Psoas muscle (tissue), 8 donors: ENCODE data around the gene MYO3B. TPM values are rescaled to one million over a fixed set of nuclear protein-coding genes. Genes with fewer than 3 reads are reported as not detected.

ENCODE experiments used
- ATAC-seq, 4 donors: fragments of 200-7000 bp; cut with Tn5 transposase; one replicate each; pipeline ENCODE4 v1.9.1; 2020; ENCODE audit warnings: moderate library complexity in 3 of 4, mild to moderate bottlenecking in 2 of 4
- DNase-seq, 2 donors: peaks; one replicate each; pipeline ENCODE4 v3.0.0-alpha.2; 2020
- H3K27ac ChIP-seq: fragments of 200-600 bp; one replicate; pipeline ENCODE4 v1.8.0; 2022
- H3K27me3 ChIP-seq, 3 donors: fragments of 200-600 bp in 1 of 3; one replicate each; pipeline versions ENCODE4 v1.6.1 to v1.8.0; 2013 to 2022; ENCODE audit warnings: low read length in 2 of 3, mild to moderate bottlenecking in 2 of 3, moderate library complexity in 1 of 3; ENCODE audit not compliant: insufficient read depth in 3 of 3
- H3K36me3 ChIP-seq, 2 donors: fragments of 200-600 bp in 1 of 2; one replicate each; pipeline versions ENCODE4 v1.6.1 to v1.8.0; 2013 to 2022; ENCODE audit warnings: low read depth in 1 of 2, mild to moderate bottlenecking in 1 of 2, moderate library complexity in 1 of 2; ENCODE audit not compliant: insufficient read depth in 1 of 2
- H3K4me1 ChIP-seq: fragments of 200-600 bp; one replicate; pipeline ENCODE4 v1.8.0; 2022
- H3K4me3 ChIP-seq: fragments of 200-600 bp; one replicate; pipeline ENCODE4 v1.8.0; 2022; ENCODE audit warnings: mild to moderate bottlenecking
- H3K9me3 ChIP-seq: fragments of 200-600 bp; one replicate; pipeline ENCODE4 v1.8.0; 2022
- CTCF ChIP-seq: fragments of 200-600 bp; IDR thresholded peaks from one replicate; pipeline ENCODE4 v1.8.0; 2022; ENCODE audit warnings: antibody characterized with exemption
- WGBS, 3 donors: extraction: QIAGEN DNeasy Blood & Tissue Kit; methylation state at CpG; one replicate each; pipeline versions ENCODE4 v1.1.6 to v1.1.7; 2013; 5-methylcytosine and 5-hydroxymethylcytosine counted together
- intact Hi-C, 2 donors: fragments of 100-400 bp; cut with DNase I; formaldehyde crosslinking; loops; one replicate each; pipeline versions ENCODE4 v1.11.0 to v1.14.2; 2022
- polyA plus RNA-seq, 3 donors: library from polyadenylated mRNA; stranded (reverse); fragments of 200-250 nt; gene quantifications; one replicate each; pipeline ENCODE4 v1.2.3, GENCODE V29; 2013
- total RNA-seq, 4 donors: library from RNA; stranded (reverse); fragmentation: NEBNext Ultra II Directional in 2 of 4; extraction: Animal tissue kit (Norgen Biotek cat#: 25700) in 2 of 4; gene quantifications; one replicate each; pipeline versions ENCODE4 v1.2.1 to v1.2.4, GENCODE V29; 2021 to 2023
- donor health status: healthy with polysubstance abuse.
- donor health status: DM: no; HTN: no; CAD: no; lungs with moderate emphysema.
- donor health status: Bipolar disorder and iron deficiency.
- donor health status: healthy.
- donor health status: DM: yes; HTN: yes; CAD: no.
- donor health status: DM: no; HTN: no; CAD: no.
- donor health status: DM: no; HTN: no; CAD: no.
- donor health status: DM: yes; HTN: yes; CAD: no.

The MYO3B gene
- total and polyA plus RNA-seq, 7 donors: 0.04 to 0.32 TPM; not detected in 5

- intact Hi-C loops: no loop called here
- no peaks in the 10 kb centered on the region for H3K9me3 ChIP-seq
- H3K27ac ChIP-seq: no peak overlapping the region
- WGBS, 3 donors: 56 to 69% (median 60%) methylated on average over 7 of the region's 7 CpGs
- H3K4me3 ChIP-seq: no peak overlapping the region
- no peaks in the 10 kb centered on the region for H3K36me3 ChIP-seq
- TF ChIP-seq CTCF: no peak
- H3K27me3 ChIP-seq: no peaks in the 10 kb centered on the region
- DNase-seq: no peak
- ATAC-seq: no peak
- H3K4me1 ChIP-seq: no peaks in the 10 kb centered on the region
Observed at GRCh38 chr2:170142502-170142901, 35.4 kb upstream of the MYO3B start.

- no peak for TF ChIP-seq CTCF
- H3K4me3 ChIP-seq: no peak overlapping the region
- H3K27ac ChIP-seq: no peak overlapping the region
- ATAC-seq (no peak), DNase-seq (no peak)
- H3K9me3 ChIP-seq: no peaks in the 10 kb centered on the region
- no peaks in the 10 kb centered on the region for H3K36me3 ChIP-seq
- H3K4me1 ChIP-seq: no peaks in the 10 kb centered on the region
- no peaks in the 10 kb centered on the region for H3K27me3 ChIP-seq
- intact Hi-C loops: no loop called here
- 84 to 89% (median 86%) methylated on average over 4 of the region's 4 CpGs for WGBS, 3 donors
Observed at GRCh38 chr2:170143045-170143717, 34.8 kb upstream of the MYO3B start.

GRCh38 chr2:170144761-170145160 lies 33.2 kb upstream of the MYO3B start:
- H3K4me3 ChIP-seq: no peak overlapping the region
- no peak overlapping the region for H3K27ac ChIP-seq
- no peaks in the 10 kb centered on the region for H3K36me3 ChIP-seq
- no peak for TF ChIP-seq CTCF
- 46 to 57% (median 54%) methylated on average over 4 of the region's 4 CpGs for WGBS, 3 donors
- intact Hi-C loops: no loop called here
- H3K9me3 ChIP-seq: no peaks in the 10 kb centered on the region
- no peaks in the 10 kb centered on the region for H3K27me3 ChIP-seq
- no peak for ATAC-seq
- no peaks in the 10 kb centered on the region for H3K4me1 ChIP-seq
- DNase-seq: no peak

GRCh38 chr2:170145191-170145590 lies 32.8 kb upstream of the MYO3B start:
- Histone ChIP-seq H3K9me3 (no peaks in the 10 kb centered on the region), H3K27ac (no peak overlapping the region), H3K36me3 (no peaks in the 10 kb centered on the region), H3K4me1 (no peaks in the 10 kb centered on the region), H3K4me3 (no peak overlapping the region), H3K27me3 (no peaks in the 10 kb centered on the region)
- intact Hi-C loops: no loop called here
- 61 to 80% (median 75%) methylated on average over 1 of the region's 1 CpG for WGBS, 3 donors
- ATAC-seq: no peak
- no peak for DNase-seq
- TF ChIP-seq CTCF: no peak
